Fibroblast of pulmonary artery (primary cell): ENCODE measurements around the gene MXRA8.
"Not testable (repeated sequence)": the region's sequence is repeated elsewhere in the genome, so short reads cannot be mapped to it uniquely, and the experiment has no call there.

Experiments used
- DNase-seq: peaks from one replicate; pipeline ENCODE4 v3.0.0-alpha.2; 2010; ENCODE audit warnings: low read depth
- H3K4me3 ChIP-seq: replicated peaks from 2 replicates; pipeline ENCODE4 v1.5.1; 2011; ENCODE audit warnings: low read depth, mild to moderate bottlenecking, control low read depth, low read length, moderate library complexity
- CTCF ChIP-seq: IDR thresholded peaks from 2 replicates; pipeline ENCODE4 v1.5.1; 2011; ENCODE audit warnings: mild to moderate bottlenecking, control low read depth, low read length, inconsistent platforms; ENCODE audit errors: missing control alignments

MXRA8 gene

GRCh38 chr1:1371746-1372711 is 13.7 kb upstream of the MXRA8 start:
- no peak for DNase-seq
- no peak overlapping the region for H3K4me3 ChIP-seq
- TF ChIP-seq CTCF = peak; percentile 84

GRCh38 chr1:1371364-1371745 is 13.0 kb upstream of the MXRA8 start:
- no peak for DNase-seq
- no peak overlapping the region for H3K4me3 ChIP-seq

GRCh38 chr1:1370771-1371300 is 12.5 kb upstream of the MXRA8 start:
- H3K4me3 ChIP-seq = no peak overlapping the region
- TF ChIP-seq CTCF = no peak

More at GRCh38 chr1:1371364-1371745, 13.0 kb upstream of the MXRA8 start:
- TF ChIP-seq CTCF = no peak

GRCh38 chr1:1370094-1370493 is 11.7 kb upstream of the MXRA8 start:
- not testable (repeated sequence) for DNase-seq, H3K4me3 ChIP-seq

More at GRCh38 chr1:1370771-1371300, 12.5 kb upstream of the MXRA8 start:
- DNase-seq = no peak

GRCh38 chr1:1367315-1367714 is 9.0 kb upstream of the MXRA8 start:
- DNase-seq = no peak
- no peak for TF ChIP-seq CTCF
- no peak overlapping the region for H3K4me3 ChIP-seq

- no peak for DNase-seq
- no peak for TF ChIP-seq CTCF
- no peak overlapping the region for H3K4me3 ChIP-seq
These were observed 8.3 kb upstream of the MXRA8 start for GRCh38 chr1:1366699-1367066.

- no peak for TF ChIP-seq CTCF
- no peak overlapping the region for H3K4me3 ChIP-seq
- no peak for DNase-seq
These were observed 7.7 kb upstream of the MXRA8 start for GRCh38 chr1:1365875-1366698.
